ENCODE data around the gene RAB7B.
"Not testable (repeated sequence)": the region's sequence is repeated elsewhere in the genome, so short reads cannot be mapped to it uniquely, and the experiment has no call there.

RAB7B gene, protein sequence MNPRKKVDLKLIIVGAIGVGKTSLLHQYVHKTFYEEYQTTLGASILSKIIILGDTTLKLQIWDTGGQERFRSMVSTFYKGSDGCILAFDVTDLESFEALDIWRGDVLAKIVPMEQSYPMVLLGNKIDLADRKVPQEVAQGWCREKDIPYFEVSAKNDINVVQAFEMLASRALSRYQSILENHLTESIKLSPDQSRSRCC

DNA sequence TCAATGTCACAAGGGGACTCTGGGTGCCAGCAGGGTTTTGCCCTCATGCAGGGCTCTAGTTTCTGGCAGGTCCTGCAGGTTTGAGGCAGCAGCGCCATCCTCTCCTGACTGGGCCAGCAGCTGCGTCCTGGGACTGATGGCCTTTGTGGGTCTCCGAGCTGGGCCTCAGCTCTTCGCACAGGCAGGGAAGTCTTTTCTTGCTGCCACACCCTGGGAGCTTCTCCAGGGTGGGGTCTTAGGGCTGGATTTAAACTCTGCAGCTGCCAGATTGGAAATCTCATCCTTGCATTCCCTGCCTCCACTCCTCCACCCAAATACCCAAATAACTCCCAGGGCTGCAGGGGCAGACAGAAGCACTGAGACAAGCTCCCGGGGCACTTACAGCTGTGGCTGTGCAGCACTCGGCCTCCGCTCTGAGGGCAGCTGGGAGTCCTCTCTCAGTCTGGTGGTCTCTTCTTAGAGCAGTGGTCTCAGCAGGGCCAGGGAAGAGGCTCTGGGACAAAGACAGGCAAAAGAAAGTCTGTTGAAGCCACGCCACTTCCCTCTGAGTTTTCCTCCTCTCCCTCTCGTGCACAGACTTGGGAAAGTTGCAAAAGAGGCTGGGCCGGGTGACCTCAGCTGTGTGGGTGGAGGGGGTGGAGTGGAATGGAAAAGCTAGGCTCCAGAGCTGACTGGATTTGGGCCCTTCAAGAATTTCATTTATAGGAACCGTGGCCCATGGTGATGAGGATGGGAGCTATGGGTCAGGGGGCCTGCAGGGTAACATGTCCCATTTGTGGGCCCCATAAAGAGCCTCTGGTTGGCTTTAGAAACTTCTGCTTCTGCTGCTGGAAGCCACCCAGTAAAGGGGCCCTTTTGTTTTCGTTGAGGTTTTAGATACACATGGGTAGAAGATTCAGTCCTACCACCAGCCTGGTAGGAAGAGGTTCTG is at the start of gene RAB7B:
Gene RAB7B, minus strand, starts transcription at position 525 of the 931 bp plus-strand sequence. CDS start 9,260 bp downstream, outside the sequence.
- in situ Hi-C loops (cut with HindIII; ENCODE audit: low pct_unique_long_range_greater_than_20kb, low sequenced_read_pairs): no loop called here
- DNase-seq (ENCODE audit: low read depth in 1 of 2, low spot score in 1 of 2): peak; percentile 65 to 68
- TF ChIP-seq JUND (IDR thresholded peaks at IDR 0.05; ENCODE audit: low read depth): no peak

DNA sequence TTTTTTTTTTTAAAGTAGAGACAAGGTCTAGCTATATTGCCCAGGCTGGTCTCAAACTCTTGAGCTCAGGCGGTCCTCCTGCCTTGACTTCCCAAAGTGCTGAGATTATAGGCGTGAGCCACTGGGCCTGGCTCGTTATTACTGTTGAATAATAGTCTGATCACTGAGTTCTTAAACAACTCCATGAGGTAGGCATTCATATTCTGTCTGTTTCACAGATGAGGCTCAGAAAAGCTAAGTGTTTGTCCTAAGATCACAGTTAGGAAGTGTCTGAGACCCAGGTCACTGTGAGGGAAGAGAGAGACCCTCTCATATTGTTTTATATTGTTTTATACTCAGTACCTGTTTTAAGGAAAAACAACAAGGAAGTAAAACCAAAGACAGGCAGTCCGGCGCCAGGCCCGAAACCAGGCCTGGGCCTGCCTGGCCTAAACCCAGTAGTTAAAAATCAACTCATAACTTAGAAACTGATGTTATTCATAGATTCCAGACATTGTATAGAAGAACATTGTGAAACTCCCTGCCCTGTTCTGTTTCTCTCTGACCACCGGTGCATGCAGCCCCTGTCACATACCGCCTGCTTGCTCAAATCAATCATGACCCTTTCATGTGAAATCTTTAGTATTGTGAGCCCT is 49.2 kb upstream of the RAB7B start:
- DNase-seq (ENCODE audit: low read depth in 1 of 2, low spot score in 1 of 2); in situ Hi-C loops (cut with HindIII; ENCODE audit: low pct_unique_long_range_greater_than_20kb, low sequenced_read_pairs): not testable (repeated sequence)

DNA sequence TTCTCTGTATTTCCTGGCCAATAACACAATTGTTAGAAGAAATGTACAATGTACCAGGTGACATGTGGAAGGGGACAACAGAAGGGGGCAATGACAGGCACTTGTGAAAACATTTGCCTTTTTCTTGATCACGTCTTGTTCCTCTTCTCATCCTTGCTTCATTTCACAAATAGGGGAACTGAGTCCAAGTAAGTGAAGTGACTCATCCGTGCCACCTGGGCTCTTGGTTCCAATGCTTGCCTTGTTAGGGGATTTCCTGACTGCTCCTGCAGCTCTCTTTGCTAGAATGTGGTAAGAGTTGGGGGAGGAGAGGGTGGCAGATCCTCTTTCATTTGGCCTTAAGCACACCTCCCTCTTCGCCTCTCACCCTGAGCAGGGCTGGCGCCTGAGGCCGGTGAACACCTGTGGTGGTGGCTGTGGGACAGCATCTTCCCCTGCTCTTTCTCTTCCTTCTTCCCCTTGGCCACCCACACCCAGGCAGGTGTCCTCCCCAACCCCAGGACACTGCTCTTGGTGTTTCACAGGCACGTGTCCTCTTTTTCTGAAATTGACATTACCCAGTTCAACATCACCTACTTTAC is 47.5 kb upstream of the RAB7B start:
- in situ Hi-C loops (cut with HindIII; ENCODE audit: low pct_unique_long_range_greater_than_20kb, low sequenced_read_pairs): no loop called here
- no peak for TF ChIP-seq JUND (IDR thresholded peaks at IDR 0.05; ENCODE audit: low read depth)
- peak in 1 of 2 experiments; percentile 25 for DNase-seq (ENCODE audit: low read depth in 1 of 2, low spot score in 1 of 2)

DNA sequence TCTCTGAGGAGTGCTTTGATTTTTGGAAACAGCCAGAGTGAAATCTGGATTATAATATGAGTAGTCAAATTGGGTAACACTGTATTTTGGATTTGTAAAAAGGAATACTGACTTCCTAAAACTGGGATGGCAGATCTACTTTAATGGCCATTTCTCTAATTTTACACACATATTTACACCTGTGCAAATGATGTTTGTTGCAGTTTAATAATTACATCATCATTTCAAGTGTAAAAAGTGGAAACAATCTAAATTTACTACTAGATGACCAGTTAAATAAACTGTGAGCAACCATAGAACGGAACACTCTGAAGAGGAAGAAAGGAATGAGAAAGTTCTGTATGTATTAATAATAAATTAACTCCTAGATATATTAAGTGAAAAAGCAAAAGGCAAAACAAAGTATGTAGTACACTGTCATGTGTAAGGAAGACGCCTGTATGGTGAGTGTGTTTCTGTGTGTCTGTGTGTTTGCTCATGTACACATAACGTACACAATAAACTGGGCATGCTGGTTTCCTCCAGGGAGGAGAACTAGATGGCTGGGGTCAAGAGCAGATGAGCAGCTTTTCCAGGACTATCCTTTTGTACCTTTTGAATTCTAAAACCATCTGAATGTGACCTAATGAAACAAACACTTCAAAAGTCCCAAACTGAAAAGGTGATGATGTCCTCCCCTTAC is 46.9 kb upstream of the RAB7B start:
- TF ChIP-seq JUND (IDR thresholded peaks at IDR 0.05; ENCODE audit: low read depth): no peak
- peak in 1 of 2 experiments; percentile 71 for DNase-seq (ENCODE audit: low read depth in 1 of 2, low spot score in 1 of 2)
- in situ Hi-C loops (cut with HindIII; ENCODE audit: low pct_unique_long_range_greater_than_20kb, low sequenced_read_pairs): no loop called here

DNA sequence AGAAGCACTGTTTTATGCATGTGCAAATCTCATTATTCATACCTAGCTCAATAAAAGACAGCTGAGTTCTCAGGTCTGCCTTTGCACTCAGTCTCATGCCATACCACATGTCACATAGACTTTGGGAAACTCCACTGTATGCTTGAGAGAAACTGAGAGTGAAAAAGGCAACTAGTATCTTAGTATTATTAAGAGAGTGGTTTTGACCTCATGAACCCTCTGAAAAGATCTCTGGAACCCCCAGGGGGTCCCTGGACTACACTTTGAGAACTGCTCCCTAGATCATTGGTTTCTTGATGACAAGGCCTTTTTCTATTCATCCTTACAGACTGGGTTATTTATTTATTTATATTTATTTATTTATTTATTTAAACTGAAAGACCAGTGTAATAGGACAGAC is 46.1 kb upstream of the RAB7B start:
- in situ Hi-C loops (cut with HindIII; ENCODE audit: low pct_unique_long_range_greater_than_20kb, low sequenced_read_pairs): no loop called here
- no peak for DNase-seq (ENCODE audit: low read depth in 1 of 2, low spot score in 1 of 2)
- no peak for TF ChIP-seq JUND (IDR thresholded peaks at IDR 0.05; ENCODE audit: low read depth)

DNA sequence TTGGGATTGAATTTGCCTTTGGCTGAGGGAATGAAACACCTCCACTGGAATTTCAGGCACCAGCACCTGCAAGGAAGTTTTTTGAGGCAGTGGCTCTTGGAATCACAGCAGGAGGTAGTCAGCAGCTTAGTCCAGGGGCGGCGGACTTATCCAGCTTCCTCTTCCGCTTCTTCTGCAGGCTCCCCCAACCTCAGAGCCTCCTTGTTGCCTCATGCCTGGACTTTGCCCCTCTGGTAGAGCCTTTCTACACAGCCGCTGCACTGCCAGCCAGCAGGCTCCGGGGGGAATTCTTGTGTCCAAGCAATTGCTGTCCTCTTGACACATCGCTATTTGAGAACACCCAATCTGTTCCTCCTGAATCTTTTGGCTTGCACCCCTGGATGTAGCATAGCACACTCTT is 45.4 kb upstream of the RAB7B start:
- in situ Hi-C loops (cut with HindIII; ENCODE audit: low pct_unique_long_range_greater_than_20kb, low sequenced_read_pairs): no loop called here
- no peak for TF ChIP-seq JUND (IDR thresholded peaks at IDR 0.05; ENCODE audit: low read depth)
- no peak for DNase-seq (ENCODE audit: low read depth in 1 of 2, low spot score in 1 of 2)

DNA sequence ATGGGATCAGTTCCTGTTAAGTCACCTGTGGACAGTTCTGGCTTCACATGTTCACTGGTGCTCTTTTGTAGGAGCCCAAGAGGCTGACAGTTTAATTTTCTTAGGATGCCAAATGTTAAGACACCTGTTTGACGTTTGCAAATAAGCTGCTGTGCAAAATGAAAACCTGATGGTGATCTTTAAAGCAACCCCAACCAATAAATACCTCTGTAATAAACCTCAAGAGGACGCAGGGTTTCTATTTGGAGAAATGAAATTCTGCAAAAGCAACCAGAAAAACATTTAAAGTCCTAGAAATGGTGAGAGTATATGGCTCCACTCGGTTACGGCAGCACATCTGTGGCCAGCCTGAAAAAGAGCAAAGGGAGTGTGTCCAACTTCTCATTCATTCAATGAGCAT is 44.1 kb upstream of the RAB7B start:
- TF ChIP-seq JUND (IDR thresholded peaks at IDR 0.05; ENCODE audit: low read depth): no peak
- DNase-seq (ENCODE audit: low read depth in 1 of 2, low spot score in 1 of 2): no peak
- in situ Hi-C loops (cut with HindIII; ENCODE audit: low pct_unique_long_range_greater_than_20kb, low sequenced_read_pairs): no loop called here

DNA sequence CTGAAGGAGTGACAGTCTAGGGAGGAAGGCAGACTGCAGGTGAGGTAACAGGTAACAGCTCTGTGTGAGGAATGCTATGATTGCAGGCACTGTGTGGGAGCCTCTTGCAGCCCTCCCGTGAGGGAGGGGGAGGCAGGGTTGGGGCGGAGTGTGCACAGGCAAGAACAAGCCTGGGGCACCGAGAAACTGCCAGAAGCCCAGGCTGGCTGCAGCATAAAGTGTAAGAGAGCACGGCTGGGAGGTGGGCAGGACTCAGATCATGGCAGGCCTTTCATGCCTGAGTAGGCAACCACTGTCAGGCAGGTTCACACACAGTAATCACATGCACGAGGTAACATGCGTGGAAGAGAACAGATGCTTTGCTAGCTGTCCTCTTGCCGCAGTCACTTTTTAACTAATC is 38.4 kb upstream of the RAB7B start:
- TF ChIP-seq JUND (IDR thresholded peaks at IDR 0.05; ENCODE audit: low read depth): no peak
- in situ Hi-C loops (cut with HindIII; ENCODE audit: low pct_unique_long_range_greater_than_20kb, low sequenced_read_pairs): no loop called here
- DNase-seq (ENCODE audit: low read depth in 1 of 2, low spot score in 1 of 2): peak in 1 of 2 experiments; percentile 25

DNA sequence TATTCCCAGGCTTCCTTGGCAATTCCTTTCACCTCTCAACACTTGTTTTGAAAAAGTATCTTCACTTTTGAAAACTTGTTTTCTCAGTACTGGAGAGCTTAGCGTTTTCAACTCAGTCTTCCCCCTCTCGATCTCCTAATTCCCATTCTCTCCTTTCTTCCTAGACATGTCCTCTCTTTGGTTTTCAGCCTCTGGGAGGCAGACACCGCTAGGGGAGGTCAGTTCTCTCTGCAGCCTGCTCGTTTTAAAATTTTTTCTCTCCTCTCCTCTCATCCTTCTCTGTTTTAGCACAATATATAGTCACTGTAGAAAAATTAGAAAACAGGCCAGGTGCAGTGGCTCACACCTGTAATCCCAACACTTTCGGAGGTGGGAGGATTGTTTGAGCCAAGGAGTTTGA is 37.1 kb upstream of the RAB7B start:
- in situ Hi-C loops (cut with HindIII; ENCODE audit: low pct_unique_long_range_greater_than_20kb, low sequenced_read_pairs): no loop called here
- DNase-seq (ENCODE audit: low read depth in 1 of 2, low spot score in 1 of 2): no peak
- TF ChIP-seq JUND (IDR thresholded peaks at IDR 0.05; ENCODE audit: low read depth): no peak

DNA sequence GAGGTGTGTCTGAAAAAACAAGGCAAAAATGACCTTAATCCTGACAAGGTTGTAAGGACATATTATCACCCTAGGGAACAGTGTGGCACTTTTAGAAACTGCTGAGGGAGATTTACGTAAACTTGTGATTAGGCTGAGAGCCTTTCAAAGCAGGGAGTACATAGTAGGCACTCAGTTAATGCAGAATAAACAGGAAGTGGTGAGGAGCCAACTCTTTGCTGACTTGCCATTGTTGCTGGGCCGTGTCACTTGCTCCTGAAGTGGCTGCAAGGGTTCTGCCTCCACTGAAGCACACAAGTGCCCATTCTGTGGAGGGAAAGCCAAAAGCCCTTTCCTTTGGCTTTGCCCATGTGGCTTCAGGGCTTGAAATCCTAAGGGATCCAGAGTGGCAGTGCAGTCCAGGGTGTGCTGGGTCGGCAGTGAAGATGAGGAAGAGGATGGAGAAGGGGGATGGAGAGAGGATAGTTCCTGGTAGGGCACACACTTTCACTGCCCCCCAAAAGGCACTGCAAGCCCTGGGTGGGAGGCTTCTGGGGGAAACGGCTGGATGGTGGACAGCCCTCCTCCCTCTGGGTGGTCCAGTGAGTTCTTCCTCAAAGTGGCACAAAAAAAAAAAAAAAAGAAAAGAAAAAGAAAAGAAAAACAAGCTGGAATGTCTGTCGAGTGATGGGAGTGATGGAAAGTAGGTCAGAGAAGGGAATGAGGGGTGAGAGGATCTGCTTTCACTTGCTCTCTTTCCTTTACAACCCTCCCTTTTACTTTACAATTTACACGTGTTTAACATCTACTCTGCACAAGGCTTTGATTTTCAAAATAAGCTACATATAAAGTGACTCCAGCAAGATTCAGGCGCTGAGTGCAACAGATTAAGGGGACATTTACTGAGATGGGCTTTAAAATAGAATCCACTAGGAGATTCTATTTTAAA is 36.1 kb upstream of the RAB7B start:
- TF ChIP-seq JUND (IDR thresholded peaks at IDR 0.05; ENCODE audit: low read depth): no peak
- DNase-seq (ENCODE audit: low read depth in 1 of 2, low spot score in 1 of 2): no peak
- in situ Hi-C loops (cut with HindIII; ENCODE audit: low pct_unique_long_range_greater_than_20kb, low sequenced_read_pairs): no loop called here

DNA sequence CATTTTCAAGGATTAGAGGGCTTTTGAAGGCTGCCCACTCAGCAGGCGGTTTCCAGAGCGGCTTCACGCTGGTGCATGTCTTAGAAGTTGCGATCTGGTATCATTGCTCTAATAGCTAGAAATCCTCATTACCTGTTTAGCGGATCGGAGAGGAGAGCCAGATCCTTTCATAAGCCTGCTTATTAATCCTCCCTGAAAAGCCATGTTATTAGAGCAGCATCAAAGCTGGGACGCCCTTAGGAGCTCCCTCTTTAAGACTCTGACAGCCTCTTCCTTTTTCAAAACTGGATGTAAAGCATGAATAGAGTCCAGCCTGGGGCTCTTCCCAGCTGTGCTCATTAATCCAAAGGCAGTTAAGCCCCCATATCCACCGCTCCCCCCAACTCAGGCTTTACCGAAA is 34.4 kb upstream of the RAB7B start:
- TF ChIP-seq JUND (IDR thresholded peaks at IDR 0.05; ENCODE audit: low read depth): no peak
- in situ Hi-C loops (cut with HindIII; ENCODE audit: low pct_unique_long_range_greater_than_20kb, low sequenced_read_pairs): no loop called here

More for the DNA sequence above, 34.4 kb upstream of the RAB7B start:
- DNase-seq (ENCODE audit: low read depth in 1 of 2, low spot score in 1 of 2): no peak
